ENCODE measurements around the gene TDRD3. TPM values are rescaled to one million over a fixed set of nuclear protein-coding genes. Genes with fewer than 3 reads are reported as not detected.

TDRD3 gene
- total and polyA plus RNA-seq, 2 experiments from 2014 or later: 13.1 to 13.3 TPM

DNA sequence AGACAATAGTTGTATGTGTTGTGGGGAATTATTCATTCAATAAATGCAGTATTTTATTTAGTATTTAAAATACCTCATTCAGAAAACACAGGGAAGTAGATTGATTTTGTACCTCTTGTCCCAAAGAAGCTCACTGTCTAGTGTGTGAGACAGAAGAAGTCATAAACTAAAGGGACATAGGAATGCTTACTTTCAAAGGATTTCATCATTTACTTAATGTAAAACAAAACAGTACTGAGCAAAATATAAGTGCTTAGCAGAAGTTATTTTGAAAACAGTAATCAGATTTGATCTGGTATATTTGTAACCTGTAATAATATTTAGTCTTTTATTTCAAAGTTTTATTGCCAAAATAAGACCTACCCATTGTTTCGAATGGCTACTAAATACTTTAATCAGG lies 117.9 kb downstream of the TDRD3 start:
- DNase-seq (ENCODE audit: low spot score) (no peak), ATAC-seq (no peak)
- H3K27ac ChIP-seq (ENCODE audit: low read depth): no peak overlapping the region
- Mint-ChIP-seq H3K9me3 (peaks cover 25% of the 10 kb centered on the region), H3K36me3 (ENCODE audit: low read depth) (peaks cover 47% of the 10 kb centered on the region), H3K4me1 (peaks cover 14% of the 10 kb centered on the region; the same call in 2 of the 3 replicates), H3K27ac (no peak overlapping the region), H3K27me3 (ENCODE audit: insufficient read depth, low read depth, poor library complexity) (peaks cover 2% of the 10 kb centered on the region), H3K4me3 (no peak overlapping the region)
- no peaks in the 10 kb centered on the region for H3K9me2 ChIP-seq (ENCODE audit: insufficient read depth)
- no peak overlapping the region for H3K4me3 ChIP-seq
- no peak overlapping the region for H3K4me2 ChIP-seq
- H3K36me3 ChIP-seq (ENCODE audit: insufficient read depth): peaks cover 4% of the 10 kb centered on the region; the same call in 1 of the 2 replicates
- peaks cover 16% of the 10 kb centered on the region for H3K4me1 ChIP-seq (ENCODE audit: insufficient read depth)
- no peaks in the 10 kb centered on the region for H3K79me2 ChIP-seq (replicated peaks; ENCODE audit: insufficient read depth)
- H4K20me1 ChIP-seq (replicated peaks; ENCODE audit: insufficient read depth): no peaks in the 10 kb centered on the region
- no peak overlapping the region for H2AFZ ChIP-seq
- H3K27me3 ChIP-seq (ENCODE audit: insufficient read depth): no peaks in the 10 kb centered on the region
- TF ChIP-seq, protein P1, sequence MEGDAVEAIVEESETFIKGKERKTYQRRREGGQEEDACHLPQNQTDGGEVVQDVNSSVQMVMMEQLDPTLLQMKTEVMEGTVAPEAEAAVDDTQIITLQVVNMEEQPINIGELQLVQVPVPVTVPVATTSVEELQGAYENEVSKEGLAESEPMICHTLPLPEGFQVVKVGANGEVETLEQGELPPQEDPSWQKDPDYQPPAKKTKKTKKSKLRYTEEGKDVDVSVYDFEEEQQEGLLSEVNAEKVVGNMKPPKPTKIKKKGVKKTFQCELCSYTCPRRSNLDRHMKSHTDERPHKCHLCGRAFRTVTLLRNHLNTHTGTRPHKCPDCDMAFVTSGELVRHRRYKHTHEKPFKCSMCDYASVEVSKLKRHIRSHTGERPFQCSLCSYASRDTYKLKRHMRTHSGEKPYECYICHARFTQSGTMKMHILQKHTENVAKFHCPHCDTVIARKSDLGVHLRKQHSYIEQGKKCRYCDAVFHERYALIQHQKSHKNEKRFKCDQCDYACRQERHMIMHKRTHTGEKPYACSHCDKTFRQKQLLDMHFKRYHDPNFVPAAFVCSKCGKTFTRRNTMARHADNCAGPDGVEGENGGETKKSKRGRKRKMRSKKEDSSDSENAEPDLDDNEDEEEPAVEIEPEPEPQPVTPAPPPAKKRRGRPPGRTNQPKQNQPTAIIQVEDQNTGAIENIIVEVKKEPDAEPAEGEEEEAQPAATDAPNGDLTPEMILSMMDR (conservative IDR thresholded peaks at IDR 0.05; ENCODE audit: low read depth in 2 of 2): no peak
- TF ChIP-seq, protein P2, sequence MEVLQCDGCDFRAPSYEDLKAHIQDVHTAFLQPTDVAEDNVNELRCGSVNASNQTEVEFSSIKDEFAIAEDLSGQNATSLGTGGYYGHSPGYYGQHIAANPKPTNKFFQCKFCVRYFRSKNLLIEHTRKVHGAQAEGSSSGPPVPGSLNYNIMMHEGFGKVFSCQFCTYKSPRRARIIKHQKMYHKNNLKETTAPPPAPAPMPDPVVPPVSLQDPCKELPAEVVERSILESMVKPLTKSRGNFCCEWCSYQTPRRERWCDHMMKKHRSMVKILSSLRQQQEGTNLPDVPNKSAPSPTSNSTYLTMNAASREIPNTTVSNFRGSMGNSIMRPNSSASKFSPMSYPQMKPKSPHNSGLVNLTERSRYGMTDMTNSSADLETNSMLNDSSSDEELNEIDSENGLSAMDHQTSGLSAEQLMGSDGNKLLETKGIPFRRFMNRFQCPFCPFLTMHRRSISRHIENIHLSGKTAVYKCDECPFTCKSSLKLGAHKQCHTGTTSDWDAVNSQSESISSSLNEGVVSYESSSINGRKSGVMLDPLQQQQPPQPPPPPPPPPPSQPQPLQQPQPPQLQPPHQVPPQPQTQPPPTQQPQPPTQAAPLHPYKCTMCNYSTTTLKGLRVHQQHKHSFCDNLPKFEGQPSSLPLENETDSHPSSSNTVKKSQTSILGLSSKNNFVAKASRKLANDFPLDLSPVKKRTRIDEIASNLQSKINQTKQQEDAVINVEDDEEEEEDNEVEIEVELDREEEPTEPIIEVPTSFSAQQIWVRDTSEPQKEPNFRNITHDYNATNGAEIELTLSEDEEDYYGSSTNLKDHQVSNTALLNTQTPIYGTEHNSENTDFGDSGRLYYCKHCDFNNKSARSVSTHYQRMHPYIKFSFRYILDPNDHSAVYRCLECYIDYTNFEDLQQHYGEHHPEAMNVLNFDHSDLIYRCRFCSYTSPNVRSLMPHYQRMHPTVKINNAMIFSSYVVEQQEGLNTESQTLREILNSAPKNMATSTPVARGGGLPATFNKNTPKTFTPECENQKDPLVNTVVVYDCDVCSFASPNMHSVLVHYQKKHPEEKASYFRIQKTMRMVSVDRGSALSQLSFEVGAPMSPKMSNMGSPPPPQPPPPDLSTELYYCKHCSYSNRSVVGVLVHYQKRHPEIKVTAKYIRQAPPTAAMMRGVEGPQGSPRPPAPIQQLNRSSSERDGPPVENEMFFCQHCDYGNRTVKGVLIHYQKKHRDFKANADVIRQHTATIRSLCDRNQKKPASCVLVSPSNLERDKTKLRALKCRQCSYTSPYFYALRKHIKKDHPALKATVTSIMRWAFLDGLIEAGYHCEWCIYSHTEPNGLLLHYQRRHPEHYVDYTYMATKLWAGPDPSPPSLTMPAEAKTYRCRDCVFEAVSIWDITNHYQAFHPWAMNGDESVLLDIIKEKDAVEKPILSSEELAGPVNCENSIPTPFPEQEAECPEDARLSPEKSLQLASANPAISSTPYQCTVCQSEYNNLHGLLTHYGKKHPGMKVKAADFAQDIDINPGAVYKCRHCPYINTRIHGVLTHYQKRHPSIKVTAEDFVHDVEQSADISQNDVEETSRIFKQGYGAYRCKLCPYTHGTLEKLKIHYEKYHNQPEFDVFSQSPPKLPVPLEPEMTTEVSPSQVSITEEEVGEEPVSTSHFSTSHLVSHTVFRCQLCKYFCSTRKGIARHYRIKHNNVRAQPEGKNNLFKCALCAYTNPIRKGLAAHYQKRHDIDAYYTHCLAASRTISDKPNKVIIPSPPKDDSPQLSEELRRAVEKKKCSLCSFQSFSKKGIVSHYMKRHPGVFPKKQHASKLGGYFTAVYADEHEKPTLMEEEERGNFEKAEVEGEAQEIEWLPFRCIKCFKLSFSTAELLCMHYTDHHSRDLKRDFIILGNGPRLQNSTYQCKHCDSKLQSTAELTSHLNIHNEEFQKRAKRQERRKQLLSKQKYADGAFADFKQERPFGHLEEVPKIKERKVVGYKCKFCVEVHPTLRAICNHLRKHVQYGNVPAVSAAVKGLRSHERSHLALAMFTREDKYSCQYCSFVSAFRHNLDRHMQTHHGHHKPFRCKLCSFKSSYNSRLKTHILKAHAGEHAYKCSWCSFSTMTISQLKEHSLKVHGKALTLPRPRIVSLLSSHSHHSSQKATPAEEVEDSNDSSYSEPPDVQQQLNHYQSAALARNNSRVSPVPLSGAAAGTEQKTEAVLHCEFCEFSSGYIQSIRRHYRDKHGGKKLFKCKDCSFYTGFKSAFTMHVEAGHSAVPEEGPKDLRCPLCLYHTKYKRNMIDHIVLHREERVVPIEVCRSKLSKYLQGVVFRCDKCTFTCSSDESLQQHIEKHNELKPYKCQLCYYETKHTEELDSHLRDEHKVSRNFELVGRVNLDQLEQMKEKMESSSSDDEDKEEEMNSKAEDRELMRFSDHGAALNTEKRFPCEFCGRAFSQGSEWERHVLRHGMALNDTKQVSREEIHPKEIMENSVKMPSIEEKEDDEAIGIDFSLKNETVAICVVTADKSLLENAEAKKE (CRISPR knock-in tag; IDR thresholded peaks at IDR 0.05): no peak
- TF ChIP-seq STAT1 (IDR thresholded peaks at IDR 0.05; ENCODE audit: unreplicated experiment): no peak
- TF ChIP-seq POLR2AphosphoS5 (IDR thresholded peaks at IDR 0.05; ENCODE audit: low read depth): no peak
- TF ChIP-seq, protein P3, sequence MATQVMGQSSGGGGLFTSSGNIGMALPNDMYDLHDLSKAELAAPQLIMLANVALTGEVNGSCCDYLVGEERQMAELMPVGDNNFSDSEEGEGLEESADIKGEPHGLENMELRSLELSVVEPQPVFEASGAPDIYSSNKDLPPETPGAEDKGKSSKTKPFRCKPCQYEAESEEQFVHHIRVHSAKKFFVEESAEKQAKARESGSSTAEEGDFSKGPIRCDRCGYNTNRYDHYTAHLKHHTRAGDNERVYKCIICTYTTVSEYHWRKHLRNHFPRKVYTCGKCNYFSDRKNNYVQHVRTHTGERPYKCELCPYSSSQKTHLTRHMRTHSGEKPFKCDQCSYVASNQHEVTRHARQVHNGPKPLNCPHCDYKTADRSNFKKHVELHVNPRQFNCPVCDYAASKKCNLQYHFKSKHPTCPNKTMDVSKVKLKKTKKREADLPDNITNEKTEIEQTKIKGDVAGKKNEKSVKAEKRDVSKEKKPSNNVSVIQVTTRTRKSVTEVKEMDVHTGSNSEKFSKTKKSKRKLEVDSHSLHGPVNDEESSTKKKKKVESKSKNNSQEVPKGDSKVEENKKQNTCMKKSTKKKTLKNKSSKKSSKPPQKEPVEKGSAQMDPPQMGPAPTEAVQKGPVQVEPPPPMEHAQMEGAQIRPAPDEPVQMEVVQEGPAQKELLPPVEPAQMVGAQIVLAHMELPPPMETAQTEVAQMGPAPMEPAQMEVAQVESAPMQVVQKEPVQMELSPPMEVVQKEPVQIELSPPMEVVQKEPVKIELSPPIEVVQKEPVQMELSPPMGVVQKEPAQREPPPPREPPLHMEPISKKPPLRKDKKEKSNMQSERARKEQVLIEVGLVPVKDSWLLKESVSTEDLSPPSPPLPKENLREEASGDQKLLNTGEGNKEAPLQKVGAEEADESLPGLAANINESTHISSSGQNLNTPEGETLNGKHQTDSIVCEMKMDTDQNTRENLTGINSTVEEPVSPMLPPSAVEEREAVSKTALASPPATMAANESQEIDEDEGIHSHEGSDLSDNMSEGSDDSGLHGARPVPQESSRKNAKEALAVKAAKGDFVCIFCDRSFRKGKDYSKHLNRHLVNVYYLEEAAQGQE (IDR thresholded peaks at IDR 0.05; ENCODE audit: unreplicated experiment): no peak
- TF ChIP-seq ZNF114 (CRISPR knock-in tag; IDR thresholded peaks at IDR 0.05): no peak
- no peak for TF ChIP-seq EZH2 (IDR thresholded peaks at IDR 0.05; ENCODE audit: low read depth, unreplicated experiment)
- TF ChIP-seq, protein P4, sequence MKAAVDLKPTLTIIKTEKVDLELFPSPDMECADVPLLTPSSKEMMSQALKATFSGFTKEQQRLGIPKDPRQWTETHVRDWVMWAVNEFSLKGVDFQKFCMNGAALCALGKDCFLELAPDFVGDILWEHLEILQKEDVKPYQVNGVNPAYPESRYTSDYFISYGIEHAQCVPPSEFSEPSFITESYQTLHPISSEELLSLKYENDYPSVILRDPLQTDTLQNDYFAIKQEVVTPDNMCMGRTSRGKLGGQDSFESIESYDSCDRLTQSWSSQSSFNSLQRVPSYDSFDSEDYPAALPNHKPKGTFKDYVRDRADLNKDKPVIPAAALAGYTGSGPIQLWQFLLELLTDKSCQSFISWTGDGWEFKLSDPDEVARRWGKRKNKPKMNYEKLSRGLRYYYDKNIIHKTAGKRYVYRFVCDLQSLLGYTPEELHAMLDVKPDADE (IDR thresholded peaks at IDR 0.05): no peak
- no peak for TF ChIP-seq ZNF331 (CRISPR knock-in tag; IDR thresholded peaks at IDR 0.05; ENCODE audit: low read depth)
- TF ChIP-seq EZH2phosphoT487 (IDR thresholded peaks at IDR 0.05; ENCODE audit: unreplicated experiment): no peak
- TF ChIP-seq JUNB (IDR thresholded peaks at IDR 0.05; ENCODE audit: unreplicated experiment): no peak
- no peaks in the 10 kb centered on the region for H3F3A ChIP-seq (replicated peaks; ENCODE audit: low read depth)

Data from GM23338 (cell line).